ENCODE measurements around the gene OR2W3. TPM values are rescaled to one million over a fixed set of nuclear protein-coding genes. Genes with fewer than 3 reads are reported as not detected.

OR2W3 gene
- not detected in 2 replicates for total RNA-seq (2021)
- not detected for Bru-seq, nascent RNA
- BruChase-seq, experiment 1, labeled RNA remaining after a 2-hour chase = not detected
- not detected for BruChase-seq, experiment 2, labeled RNA remaining after a 6-hour chase
- long read RNA-seq = 0 reads

DNA sequence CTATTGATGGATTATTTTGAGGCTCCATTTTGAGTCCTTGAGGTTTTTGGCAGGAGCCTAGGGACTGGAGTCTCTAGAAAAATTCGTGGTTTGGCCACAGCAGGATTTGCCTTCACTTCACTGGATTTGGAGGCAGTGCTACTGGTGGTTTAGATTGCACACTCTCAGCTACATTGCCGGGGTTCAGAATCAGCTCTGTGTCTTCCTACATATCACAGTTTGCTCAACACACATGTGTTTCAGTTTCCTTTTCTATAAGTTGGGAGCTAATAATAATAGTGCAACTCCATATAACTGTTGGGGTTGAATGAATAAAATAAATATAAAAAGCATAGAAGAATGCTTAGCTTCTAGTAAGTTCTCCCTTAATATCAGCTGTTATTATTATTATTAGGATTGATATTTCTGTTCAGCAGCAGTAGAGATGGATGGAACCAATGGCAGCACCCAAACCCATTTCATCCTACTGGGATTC, at the start of gene OR2W3:
TSS of gene OR2W3 (plus strand) at position 425 of the 475 bp plus-strand sequence. CDS start at position 425, 0 bp downstream.
- no peaks in the 10 kb centered on the region for H4K20me1 ChIP-seq (ENCODE audit: insufficient read depth)
- H3F3A ChIP-seq (ENCODE audit: insufficient read depth, low read depth) = no peaks in the 10 kb centered on the region
- no peaks in the 10 kb centered on the region for H3K79me2 ChIP-seq (ENCODE audit: low read depth)
- ChIA-PET CTCF (no interaction called here), POLR2A (ENCODE audit: unreplicated experiment) (no interaction called here)
- no peak within 1 kb of the TSS for H3K4me3 ChIP-seq
- no peaks in the 10 kb centered on the region for H3K9me2 ChIP-seq (ENCODE audit: insufficient read depth)
- no peak within 1 kb of the TSS for H2AFZ ChIP-seq
- no peak within 1 kb of the TSS for H3K27ac ChIP-seq
- no peak within 1 kb of the TSS for H3K4me2 ChIP-seq
- TF ChIP-seq EZH2 (IDR thresholded peaks at IDR 0.05; ENCODE audit: low read depth) = no peak
- TF ChIP-seq, protein P1, sequence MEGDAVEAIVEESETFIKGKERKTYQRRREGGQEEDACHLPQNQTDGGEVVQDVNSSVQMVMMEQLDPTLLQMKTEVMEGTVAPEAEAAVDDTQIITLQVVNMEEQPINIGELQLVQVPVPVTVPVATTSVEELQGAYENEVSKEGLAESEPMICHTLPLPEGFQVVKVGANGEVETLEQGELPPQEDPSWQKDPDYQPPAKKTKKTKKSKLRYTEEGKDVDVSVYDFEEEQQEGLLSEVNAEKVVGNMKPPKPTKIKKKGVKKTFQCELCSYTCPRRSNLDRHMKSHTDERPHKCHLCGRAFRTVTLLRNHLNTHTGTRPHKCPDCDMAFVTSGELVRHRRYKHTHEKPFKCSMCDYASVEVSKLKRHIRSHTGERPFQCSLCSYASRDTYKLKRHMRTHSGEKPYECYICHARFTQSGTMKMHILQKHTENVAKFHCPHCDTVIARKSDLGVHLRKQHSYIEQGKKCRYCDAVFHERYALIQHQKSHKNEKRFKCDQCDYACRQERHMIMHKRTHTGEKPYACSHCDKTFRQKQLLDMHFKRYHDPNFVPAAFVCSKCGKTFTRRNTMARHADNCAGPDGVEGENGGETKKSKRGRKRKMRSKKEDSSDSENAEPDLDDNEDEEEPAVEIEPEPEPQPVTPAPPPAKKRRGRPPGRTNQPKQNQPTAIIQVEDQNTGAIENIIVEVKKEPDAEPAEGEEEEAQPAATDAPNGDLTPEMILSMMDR (conservative IDR thresholded peaks at IDR 0.05) = no peak
- no TSS peak for BruUV-seq (replicated peaks)
- no peak for DNase-seq
- H3K4me1 ChIP-seq (replicated peaks; ENCODE audit: insufficient read depth) = no peaks in the 10 kb centered on the region
- intact Hi-C loops (cut with micrococcal nuclease; ENCODE audit: unreplicated experiment) = no loop called here
- H3K27me3 ChIP-seq (ENCODE audit: insufficient read depth, low read depth) = no peaks in the 10 kb centered on the region
- H3K36me3 ChIP-seq (ENCODE audit: low read depth) = no peaks in the 10 kb centered on the region
- no peaks in the 10 kb centered on the region for H3K9me3 ChIP-seq (ENCODE audit: insufficient read depth, low read depth)

DNA sequence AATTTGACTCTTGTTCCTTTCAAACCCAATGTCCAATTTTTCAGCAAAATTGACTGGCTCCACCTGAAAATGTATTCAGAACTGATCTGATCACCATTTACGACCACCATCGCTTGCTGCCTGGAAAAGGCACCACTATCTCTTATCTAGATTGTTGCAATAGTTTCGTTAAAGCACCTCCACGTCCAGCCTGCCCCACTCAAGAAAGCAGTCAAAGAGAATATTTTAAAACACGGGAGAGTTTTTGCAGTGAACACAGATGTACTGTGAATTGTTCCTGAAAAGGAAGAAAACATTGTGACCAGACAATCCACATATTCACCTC, 49.7 kb upstream of the OR2W3 start:
- H4K20me1 ChIP-seq (ENCODE audit: insufficient read depth) = no peaks in the 10 kb centered on the region
- H3K9me3 ChIP-seq (ENCODE audit: insufficient read depth, low read depth) = no peaks in the 10 kb centered on the region
- H3K27ac ChIP-seq = no peak overlapping the region
- H3K4me2 ChIP-seq = no peak overlapping the region
- no peaks in the 10 kb centered on the region for H3K9me2 ChIP-seq (ENCODE audit: insufficient read depth)
- no peaks in the 10 kb centered on the region for H3F3A ChIP-seq (ENCODE audit: insufficient read depth, low read depth)
- 0 out of 2 replicates have a peak, but pooled peaks cover 6% of the 10 kb centered on the region for H3K27me3 ChIP-seq (ENCODE audit: insufficient read depth, low read depth)
- TF ChIP-seq EZH2 (IDR thresholded peaks at IDR 0.05; ENCODE audit: low read depth) = no peak
- TF ChIP-seq, protein P1 (conservative IDR thresholded peaks at IDR 0.05) = no peak
- no peak for DNase-seq
- H3K4me3 ChIP-seq = no peak overlapping the region
- ChIA-PET CTCF (no interaction called here), POLR2A (ENCODE audit: unreplicated experiment) (no interaction called here)
- H2AFZ ChIP-seq = no peak overlapping the region
- no peaks in the 10 kb centered on the region for H3K36me3 ChIP-seq (ENCODE audit: low read depth)
- H3K4me1 ChIP-seq (replicated peaks; ENCODE audit: insufficient read depth) = no peaks in the 10 kb centered on the region
- intact Hi-C loops (cut with micrococcal nuclease; ENCODE audit: unreplicated experiment) = no loop called here
- no peaks in the 10 kb centered on the region for H3K79me2 ChIP-seq (ENCODE audit: low read depth)
- no TSS peak for BruUV-seq (replicated peaks)

DNA sequence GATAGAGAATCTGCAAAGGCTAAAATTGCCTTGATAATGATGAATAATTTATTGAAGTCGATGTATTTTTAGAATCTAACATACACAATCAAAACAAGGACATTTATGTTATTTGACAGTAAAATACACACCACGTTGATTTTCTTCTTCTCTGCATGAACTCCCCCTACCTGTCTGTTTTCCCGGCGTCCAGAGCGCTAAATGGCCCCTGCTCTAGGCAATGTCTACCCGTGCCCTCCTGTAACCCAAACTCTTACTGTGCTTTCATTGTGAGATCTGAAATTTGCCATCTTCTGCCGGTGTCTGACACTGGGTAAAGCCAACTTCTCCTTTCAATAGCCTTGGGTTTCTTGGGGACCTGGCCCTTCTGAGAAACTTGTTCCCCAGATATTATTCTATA, 47.0 kb upstream of the OR2W3 start:
- Histone ChIP-seq H4K20me1 (ENCODE audit: insufficient read depth) (no peaks in the 10 kb centered on the region), H3K9me3 (ENCODE audit: insufficient read depth, low read depth) (no peaks in the 10 kb centered on the region), H3K27ac (no peak overlapping the region), H3F3A (ENCODE audit: insufficient read depth, low read depth) (no peaks in the 10 kb centered on the region), H3K4me2 (no peak overlapping the region), H3K79me2 (ENCODE audit: low read depth) (no peaks in the 10 kb centered on the region), H3K4me1 (replicated peaks; ENCODE audit: insufficient read depth) (no peaks in the 10 kb centered on the region), H3K36me3 (ENCODE audit: low read depth) (no peaks in the 10 kb centered on the region), H3K9me2 (ENCODE audit: insufficient read depth) (no peaks in the 10 kb centered on the region), H3K4me3 (no peak overlapping the region), H3K27me3 (ENCODE audit: insufficient read depth, low read depth) (0 out of 2 replicates have a peak, but pooled peaks cover 6% of the 10 kb centered on the region), H2AFZ (no peak overlapping the region)
- ChIA-PET CTCF (no interaction called here), POLR2A (ENCODE audit: unreplicated experiment) (no interaction called here)
- DNase-seq = no peak
- intact Hi-C loops (cut with micrococcal nuclease; ENCODE audit: unreplicated experiment) = no loop called here
- no TSS peak for BruUV-seq (replicated peaks)
- no peak for TF ChIP-seq EZH2 (IDR thresholded peaks at IDR 0.05; ENCODE audit: low read depth)
- TF ChIP-seq, protein P1 (conservative IDR thresholded peaks at IDR 0.05) = no peak
